Hair follicle dermal papilla cell (primary cell): ENCODE measurements around the gene RAB11FIP5. TPM values are rescaled to one million over a fixed set of nuclear protein-coding genes. Genes with fewer than 3 reads are reported as not detected.

Source experiments
- total RNA-seq: library from RNA; depleted of rRNA; stranded (reverse); fragments of >200 nt; gene quantifications from 2 replicates; pipeline ENCODE4 v1.2.3, GENCODE V29; 2012

Gene RAB11FIP5, protein sequence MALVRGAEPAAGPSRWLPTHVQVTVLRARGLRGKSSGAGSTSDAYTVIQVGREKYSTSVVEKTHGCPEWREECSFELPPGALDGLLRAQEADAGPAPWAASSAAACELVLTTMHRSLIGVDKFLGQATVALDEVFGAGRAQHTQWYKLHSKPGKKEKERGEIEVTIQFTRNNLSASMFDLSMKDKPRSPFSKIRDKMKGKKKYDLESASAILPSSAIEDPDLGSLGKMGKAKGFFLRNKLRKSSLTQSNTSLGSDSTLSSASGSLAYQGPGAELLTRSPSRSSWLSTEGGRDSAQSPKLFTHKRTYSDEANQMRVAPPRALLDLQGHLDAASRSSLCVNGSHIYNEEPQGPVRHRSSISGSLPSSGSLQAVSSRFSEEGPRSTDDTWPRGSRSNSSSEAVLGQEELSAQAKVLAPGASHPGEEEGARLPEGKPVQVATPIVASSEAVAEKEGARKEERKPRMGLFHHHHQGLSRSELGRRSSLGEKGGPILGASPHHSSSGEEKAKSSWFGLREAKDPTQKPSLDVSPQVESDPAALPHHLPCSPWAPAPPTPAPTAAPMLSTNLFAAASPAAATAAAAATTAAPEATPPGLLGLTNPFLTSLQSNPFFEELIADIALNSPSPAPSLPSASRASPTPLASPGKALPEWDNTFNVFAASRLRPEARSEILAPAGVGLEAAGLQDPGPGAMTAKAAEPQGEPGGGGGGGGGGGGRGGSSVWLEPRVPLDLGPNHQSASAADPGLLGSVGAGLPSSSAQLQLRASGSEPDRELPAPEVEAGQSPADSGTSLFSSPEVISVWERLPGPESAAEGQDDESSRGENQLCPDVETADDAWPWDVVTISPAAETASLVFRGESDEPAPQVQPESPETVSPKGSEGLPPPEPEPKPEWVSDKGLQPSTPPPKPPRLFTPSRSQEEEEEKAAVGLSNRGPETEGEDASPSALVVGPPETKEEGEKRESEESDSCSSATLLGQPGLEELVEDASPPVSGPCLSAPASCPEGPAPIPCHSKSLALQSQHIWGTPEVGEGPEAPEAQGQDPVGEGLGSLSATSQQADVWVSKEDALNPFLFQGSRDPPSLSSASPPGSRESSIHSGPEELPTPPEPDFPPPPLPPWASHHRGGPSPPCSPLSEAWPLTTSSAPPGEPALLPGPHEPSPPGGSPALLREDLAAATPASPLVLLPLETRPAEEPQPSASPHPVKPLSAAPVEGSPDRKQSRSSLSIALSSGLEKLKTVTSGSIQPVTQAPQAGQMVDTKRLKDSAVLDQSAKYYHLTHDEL (N-terminal part only)
- 94.9 and 96.9 TPM in 2 replicates for total RNA-seq

GRCh38 chr2:73112913-73113854, at the start of gene RAB11FIP5:
RAB11FIP5 (minus strand) TSS chr2:73112948; CDS start chr2:73112777, 171 bp downstream.

GRCh38 chr2:73071360-73072128, 41.2 kb downstream of the RAB11FIP5 start, which contains the start of gene SFXN5:
SFXN5 (minus strand) TSS chr2:73071712; CDS start chr2:73071705, 7 bp downstream.

Other genes starting within 250 kb of the RAB11FIP5 start
- 14.3 and 17.0 TPM in 2 replicates for gene SPR, start 225.5 kb downstream of the RAB11FIP5 start, total RNA-seq
- gene EMX1, start 195.4 kb downstream of the RAB11FIP5 start, total RNA-seq, result not detected in 2 replicates
- 11.1 and 15.1 TPM in 2 replicates for gene SFXN5, start 41.2 kb downstream of the RAB11FIP5 start, total RNA-seq
- not detected in 2 replicates for gene NOTO, start 89.6 kb upstream of the RAB11FIP5 start, total RNA-seq
- 27.3 and 32.3 TPM in 2 replicates for gene SMYD5, start 101.3 kb upstream of the RAB11FIP5 start, total RNA-seq
- 14.3 and 17.6 TPM in 2 replicates for gene PRADC1, start 120.3 kb upstream of the RAB11FIP5 start, total RNA-seq
- 166 and 183 TPM in 2 replicates for gene CCT7, start 121.4 kb upstream of the RAB11FIP5 start, total RNA-seq
- 1.3 and 1.5 TPM in 2 replicates for gene FBXO41, start 171.5 kb upstream of the RAB11FIP5 start, total RNA-seq
- gene EGR4, start 180.6 kb upstream of the RAB11FIP5 start, total RNA-seq, result 0.12 TPM in 1 of 2 replicates, not detected in the other